K562 (cell line): ENCODE measurements around the gene IGF2R. TPM values are rescaled to one million over a fixed set of nuclear protein-coding genes. Genes with fewer than 3 reads are reported as not detected.

Experiments
- BRCA1 ChIP-seq, 2 experiments: fragments of 450-650 bp in 1 of 2; sonication (generic) in 1 of 2; formaldehyde crosslinking in 1 of 2; IDR thresholded peaks; 2 replicates each; pipeline versions ENCODE4 v1.5.0 to v1.6.1; 2017 to 2020; ENCODE audit warnings: mild to moderate bottlenecking in 1 of 2, missing genetic modification reagents in 1 of 2
- CHCHD3 ChIP-seq: fragments of 250-450 bp; sonication (Bioruptor Pico); IDR thresholded peaks from 2 replicates; pipeline ENCODE4 v2.1.2; 2022; ENCODE audit warnings: mild to moderate bottlenecking
- HDAC2 ChIP-seq: fragments of 450-650 bp; IDR thresholded peaks from 2 replicates; pipeline ENCODE4 v1.6.1; 2016; ENCODE audit warnings: mild to moderate bottlenecking
- HMG20A ChIP-seq: fragments of 450-650 bp; formaldehyde crosslinking; conservative IDR thresholded peaks from 2 replicates; pipeline ENCODE4 v1.4.0; 2020; ENCODE audit warnings: mild to moderate bottlenecking, mixed read lengths
- HNRNPLL ChIP-seq: fragments of 200-400 bp; formaldehyde crosslinking; IDR thresholded peaks from 2 replicates; pipeline ENCODE4 v1.6.1; 2017; ENCODE audit warnings: low read length, low read depth, mild to moderate bottlenecking; ENCODE audit not compliant: poor library complexity, severe bottlenecking
- IRF2 ChIP-seq: sonication (generic); formaldehyde crosslinking; IDR thresholded peaks from 2 replicates; pipeline ENCODE4 v1.8.1; 2022; ENCODE audit warnings: mild to moderate bottlenecking, missing genetic modification reagents
- KHSRP ChIP-seq: fragments of 450-650 bp; IDR thresholded peaks from 2 replicates; pipeline ENCODE4 v1.6.1; 2017
- NEUROD1 ChIP-seq: fragments of 150-350 bp; IDR thresholded peaks from 2 replicates; pipeline ENCODE4 v1.6.1; 2014; ENCODE audit warnings: borderline replicate concordance, low read length, low read depth; ENCODE audit not compliant: partially characterized antibody
- PHF20 ChIP-seq: fragments of 450-650 bp; IDR thresholded peaks from 2 replicates; pipeline ENCODE4 v1.6.1; 2018; ENCODE audit not compliant: partially characterized antibody
- PHF21A ChIP-seq: fragments of 450-650 bp; IDR thresholded peaks from 2 replicates; pipeline ENCODE4 v1.6.1; 2017; ENCODE audit warnings: low read depth, borderline replicate concordance
- PTTG1 ChIP-seq: fragments of 450-650 bp; IDR thresholded peaks from 2 replicates; pipeline ENCODE4 v1.6.1; 2016; ENCODE audit warnings: low read depth, mild to moderate bottlenecking, missing genetic modification characterization, missing compliant biosample characterization
- RBM14 ChIP-seq: fragments of 200-400 bp; formaldehyde crosslinking; IDR thresholded peaks from 2 replicates; pipeline ENCODE4 v1.6.1; 2018; ENCODE audit warnings: low read depth, mild to moderate bottlenecking, low read length, moderate library complexity, borderline replicate concordance; ENCODE audit not compliant: insufficient read depth
- RBM39 ChIP-seq: fragments of 200-400 bp; formaldehyde crosslinking; optimal IDR thresholded peaks from 2 replicates; pipeline ENCODE3; 2018; ENCODE audit warnings: low read depth, low read length
- SP1 ChIP-seq: sonication (generic); formaldehyde crosslinking; IDR thresholded peaks from 2 replicates; pipeline ENCODE4 v1.8.1; 2022; ENCODE audit warnings: mild to moderate bottlenecking, missing genetic modification reagents
- TEAD4 ChIP-seq, 2 experiments: sonication (generic) in 1 of 2; formaldehyde crosslinking in 1 of 2; IDR thresholded peaks; 2 replicates each; pipeline versions ENCODE4 v1.6.1 to v1.8.0; 2012 to 2022; ENCODE audit warnings: borderline replicate concordance in 1 of 2, inconsistent platforms in 1 of 2, low read length in 1 of 2, mild to moderate bottlenecking in 1 of 2, missing genetic modification reagents in 1 of 2
- ZKSCAN3 ChIP-seq: fragments of 250-450 bp; sonication (Bioruptor Pico); IDR thresholded peaks from 2 replicates; pipeline ENCODE4 v1.4.0; 2020
- ZNF140 ChIP-seq: fragments of 250-450 bp; sonication (Bioruptor Pico); IDR thresholded peaks from 2 replicates; pipeline ENCODE4 v1.8.0; 2021; ENCODE audit warnings: moderate library complexity, mild to moderate bottlenecking, inconsistent platforms
- ZNF184 ChIP-seq: sonication (generic); formaldehyde crosslinking; IDR thresholded peaks from 2 replicates; pipeline ENCODE4 v1.5.0; 2020; ENCODE audit warnings: missing genetic modification reagents
- ZNF324 ChIP-seq: fragments of 250-450 bp; sonication (Bioruptor Pico); IDR thresholded peaks from 2 replicates; pipeline ENCODE4 v1.4.0; 2020; ENCODE audit warnings: mild to moderate bottlenecking
- ZNF431 ChIP-seq: sonication (generic); formaldehyde crosslinking; IDR thresholded peaks from 2 replicates; pipeline ENCODE4 v1.8.0; 2022; ENCODE audit warnings: mild to moderate bottlenecking, missing genetic modification reagents
- ZNF445 ChIP-seq: fragments of 250-450 bp; sonication (Bioruptor Pico); IDR thresholded peaks from 2 replicates; pipeline ENCODE4 v1.4.0; 2020; ENCODE audit warnings: low read depth, mild to moderate bottlenecking, moderate library complexity
- ZNF586 ChIP-seq: fragments of 450-650 bp; formaldehyde crosslinking; conservative IDR thresholded peaks from 2 replicates; pipeline ENCODE4 v1.4.0; 2020; ENCODE audit warnings: mild to moderate bottlenecking, moderate library complexity
- ZNF644 ChIP-seq: fragments of 200-800 bp; sonication (Bioruptor generic); IDR thresholded peaks from 2 replicates; pipeline ENCODE4 v1.6.1; 2016; ENCODE audit warnings: low read depth, missing genetic modification characterization, missing compliant biosample characterization
- polyA plus RNA-seq, 8 experiments: library from polyadenylated mRNA; depleted of rRNA in 4 of 8; stranded (reverse) in 5 of 8; unstranded in 3 of 8; fragments of >200 nt; fragmentation: Nextera tagmentation in 2 of 8; fragmentation: Illumina TruSeq in 1 of 8; extraction: Ambion mirVana in 2 of 8; extraction: Trizol in 1 of 8; gene quantifications; 2 replicates each; pipeline versions ENCODE4 v1.2.1 to v1.2.3, GENCODE V29; 2011 to 2014; ENCODE audit warnings: inconsistent platforms in 1 of 8, missing spikeins in 1 of 8
- total RNA-seq, 7 experiments: library from RNA; depleted of rRNA in 6 of 7; stranded (reverse); fragments of >200 nt in 6 of 7; fragmentation: Illumina TruSeq in 2 of 7; extraction: Trizol in 2 of 7; gene quantifications; 2 replicates each; pipeline versions ENCODE4 v1.2.1 to v1.2.3, GENCODE V29; 2011 to 2021; ENCODE audit warnings: low replicate concordance in 1 of 7
- TF ChIP-seq, protein P1 (sequence below): fragments of 450-650 bp; IDR thresholded peaks from 2 replicates; pipeline ENCODE4 v1.7.1; 2018; ENCODE audit warnings: mild to moderate bottlenecking, low read depth; ENCODE audit not compliant: partially characterized antibody
- TF ChIP-seq, protein P2 (sequence below): fragments of 250-450 bp; sonication (Bioruptor Pico); IDR thresholded peaks from 2 replicates; pipeline ENCODE4 v1.8.0; 2022; ENCODE audit warnings: inconsistent platforms

Gene IGF2R
- total and polyA plus RNA-seq, 9 of the 15 experiments (the other 6 are each of a cell fraction or from before 2014, with no cell fraction given): 3.5 to 92.3 (median 34.5) TPM

- no peak for TF ChIP-seq ZNF644
- no peak for TF ChIP-seq CHCHD3
- TF ChIP-seq, protein P1, sequence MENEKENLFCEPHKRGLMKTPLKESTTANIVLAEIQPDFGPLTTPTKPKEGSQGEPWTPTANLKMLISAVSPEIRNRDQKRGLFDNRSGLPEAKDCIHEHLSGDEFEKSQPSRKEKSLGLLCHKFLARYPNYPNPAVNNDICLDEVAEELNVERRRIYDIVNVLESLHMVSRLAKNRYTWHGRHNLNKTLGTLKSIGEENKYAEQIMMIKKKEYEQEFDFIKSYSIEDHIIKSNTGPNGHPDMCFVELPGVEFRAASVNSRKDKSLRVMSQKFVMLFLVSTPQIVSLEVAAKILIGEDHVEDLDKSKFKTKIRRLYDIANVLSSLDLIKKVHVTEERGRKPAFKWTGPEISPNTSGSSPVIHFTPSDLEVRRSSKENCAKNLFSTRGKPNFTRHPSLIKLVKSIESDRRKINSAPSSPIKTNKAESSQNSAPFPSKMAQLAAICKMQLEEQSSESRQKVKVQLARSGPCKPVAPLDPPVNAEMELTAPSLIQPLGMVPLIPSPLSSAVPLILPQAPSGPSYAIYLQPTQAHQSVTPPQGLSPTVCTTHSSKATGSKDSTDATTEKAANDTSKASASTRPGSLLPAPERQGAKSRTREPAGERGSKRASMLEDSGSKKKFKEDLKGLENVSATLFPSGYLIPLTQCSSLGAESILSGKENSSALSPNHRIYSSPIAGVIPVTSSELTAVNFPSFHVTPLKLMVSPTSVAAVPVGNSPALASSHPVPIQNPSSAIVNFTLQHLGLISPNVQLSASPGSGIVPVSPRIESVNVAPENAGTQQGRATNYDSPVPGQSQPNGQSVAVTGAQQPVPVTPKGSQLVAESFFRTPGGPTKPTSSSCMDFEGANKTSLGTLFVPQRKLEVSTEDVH: no peak
- TF ChIP-seq ZNF445 (CRISPR knock-in tag): no peak
- TF ChIP-seq SP1 (CRISPR knock-in tag): no peak
- TF ChIP-seq HMG20A: no peak
- no peak for TF ChIP-seq IRF2 (CRISPR knock-in tag)
- TF ChIP-seq HNRNPLL: peak; percentile 19
- TF ChIP-seq PHF20: peak; percentile 53
- TF ChIP-seq PTTG1 (tag): no peak
- TF ChIP-seq RBM39: no peak
- TF ChIP-seq ZNF184 (CRISPR knock-in tag): no peak
- TF ChIP-seq RBM14: peak; percentile 86; the same call in 1 of the 2 replicates
- TF ChIP-seq NEUROD1: no peak
- TF ChIP-seq, protein P2, sequence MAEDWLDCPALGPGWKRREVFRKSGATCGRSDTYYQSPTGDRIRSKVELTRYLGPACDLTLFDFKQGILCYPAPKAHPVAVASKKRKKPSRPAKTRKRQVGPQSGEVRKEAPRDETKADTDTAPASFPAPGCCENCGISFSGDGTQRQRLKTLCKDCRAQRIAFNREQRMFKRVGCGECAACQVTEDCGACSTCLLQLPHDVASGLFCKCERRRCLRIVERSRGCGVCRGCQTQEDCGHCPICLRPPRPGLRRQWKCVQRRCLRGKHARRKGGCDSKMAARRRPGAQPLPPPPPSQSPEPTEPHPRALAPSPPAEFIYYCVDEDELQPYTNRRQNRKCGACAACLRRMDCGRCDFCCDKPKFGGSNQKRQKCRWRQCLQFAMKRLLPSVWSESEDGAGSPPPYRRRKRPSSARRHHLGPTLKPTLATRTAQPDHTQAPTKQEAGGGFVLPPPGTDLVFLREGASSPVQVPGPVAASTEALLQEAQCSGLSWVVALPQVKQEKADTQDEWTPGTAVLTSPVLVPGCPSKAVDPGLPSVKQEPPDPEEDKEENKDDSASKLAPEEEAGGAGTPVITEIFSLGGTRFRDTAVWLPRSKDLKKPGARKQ (CRISPR knock-in tag): no peak
- TF ChIP-seq BRCA1 (IDR thresholded peaks at IDR 0.05): no peak
- 0 out of 2 replicates have a peak, but pooled peaks have one; percentile 68 for TF ChIP-seq BRCA1 (CRISPR knock-in tag; IDR thresholded peaks at IDR 0.05)
- no peak for TF ChIP-seq HDAC2
- TF ChIP-seq KHSRP: no peak
- no peak for TF ChIP-seq ZNF324
- TF ChIP-seq ZKSCAN3: no peak
- TF ChIP-seq PHF21A: no peak
- TF ChIP-seq ZNF140 (CRISPR knock-in tag): no peak
- TF ChIP-seq ZNF586 (CRISPR knock-in tag): no peak
- TF ChIP-seq TEAD4 (IDR thresholded peaks at IDR 0.05; ENCODE audit: low read length): no peak
- TF ChIP-seq TEAD4 (CRISPR knock-in tag; IDR thresholded peaks at IDR 0.05; ENCODE audit: borderline replicate concordance): peak; percentile 88; the same call in 1 of the 2 replicates
- peak; percentile 2; the same call in 1 of the 2 replicates for TF ChIP-seq ZNF431
Measured at GRCh38 chr6:159969204-159969912, 476 bp downstream of the IGF2R start (continued).
